C1 segment of cervical spinal cord (tissue), 14 donors: ENCODE measurements around the gene C12orf57.
A peak's percentile ranks its signal among the peaks of the same experiment; 100 is the strongest.

Experiments
- DNase-seq, 14 donors: peaks; one replicate each; lab custom pipeline; 2025; lab: John Stamatoyannopoulos, UW

The C12orf57 gene

DNA sequence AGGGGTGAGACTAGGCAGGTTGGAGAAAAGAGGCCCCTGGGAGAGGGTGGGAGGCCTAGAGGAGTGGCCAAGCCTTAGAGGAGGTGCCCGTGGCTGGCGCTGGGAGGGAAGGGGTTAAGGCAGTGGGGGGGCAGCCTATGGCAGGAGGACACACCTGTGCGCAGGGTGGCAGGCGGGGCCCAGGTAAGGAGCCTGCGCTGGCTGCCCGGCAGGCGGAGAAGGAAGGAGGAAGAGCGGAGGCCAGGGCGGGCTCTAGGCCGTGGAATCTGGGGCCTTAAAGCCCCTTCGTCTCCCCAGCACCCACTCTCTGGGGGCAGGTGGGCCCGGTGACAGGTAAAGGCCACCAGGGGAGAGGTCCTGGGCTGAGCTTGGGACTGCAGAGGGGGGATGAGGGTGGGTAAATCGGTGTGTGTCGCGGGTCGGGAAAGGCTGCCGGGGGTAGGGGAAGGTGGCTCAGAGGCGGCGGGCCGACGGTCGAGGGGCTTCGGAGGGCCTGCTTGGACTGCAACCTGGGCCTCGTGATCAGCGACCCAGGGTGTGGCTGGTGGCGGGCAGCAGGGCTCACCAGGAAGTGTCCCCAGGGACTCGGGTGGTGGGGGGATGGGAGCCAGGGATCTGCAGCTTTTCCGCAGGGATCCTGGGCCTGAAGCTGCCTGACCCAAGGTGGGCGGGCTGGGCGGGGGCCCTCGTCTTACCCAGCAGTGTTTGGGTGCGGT, 19.4 kb downstream of the C12orf57 start:
- no peak for DNase-seq

DNA sequence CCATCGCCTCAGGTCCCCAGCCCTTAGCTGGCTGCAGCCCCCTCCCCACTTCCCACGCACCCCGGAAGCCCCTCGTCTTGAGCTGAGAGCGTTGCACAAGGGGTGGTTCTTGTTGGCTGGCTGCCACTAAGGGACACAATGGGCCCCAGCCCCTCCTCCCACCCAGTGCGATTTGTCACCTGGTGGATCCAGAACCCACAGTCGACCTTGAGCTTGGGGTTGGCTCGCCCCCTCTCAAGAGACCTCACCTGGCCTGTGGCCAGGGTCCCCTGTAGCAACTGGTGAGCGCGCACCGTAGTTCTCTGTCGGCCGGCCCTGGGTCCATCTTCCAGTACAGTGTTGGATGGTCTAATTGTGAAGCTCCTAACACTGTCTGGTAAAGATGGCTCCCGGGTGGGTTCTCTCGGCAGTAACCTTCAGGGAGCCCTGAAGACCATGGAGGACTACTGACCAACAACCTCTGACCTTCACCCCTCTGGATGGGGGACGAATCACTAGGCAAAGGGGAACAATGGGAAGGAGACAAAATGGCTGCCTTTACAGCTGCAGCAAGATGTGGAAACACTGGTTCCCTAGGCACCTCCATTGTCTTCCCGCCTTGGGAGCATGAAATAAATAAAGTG, 20.1 kb downstream of the C12orf57 start:
- no peak for DNase-seq

DNA sequence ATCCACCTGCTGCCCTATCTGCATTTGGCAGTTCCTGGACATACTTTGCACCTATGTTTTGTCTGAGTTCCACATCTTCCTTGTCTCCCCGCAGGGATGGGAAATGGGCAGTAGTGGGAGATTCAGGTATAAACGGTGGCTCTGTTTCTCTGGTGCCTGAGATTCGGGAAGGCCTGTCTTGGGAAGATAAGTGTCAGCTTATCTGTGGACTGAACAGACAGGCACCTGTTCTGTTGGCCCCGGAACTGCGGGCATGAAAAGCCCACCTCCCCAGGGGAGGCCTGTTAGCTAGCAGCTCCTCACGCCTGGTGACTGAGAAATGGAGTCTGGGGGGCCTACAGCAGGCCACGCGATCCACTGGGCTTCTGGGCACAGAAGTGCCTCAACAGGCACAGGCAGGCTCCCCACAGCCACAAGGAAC, 20.8 kb downstream of the C12orf57 start:
- no peak for DNase-seq

DNA sequence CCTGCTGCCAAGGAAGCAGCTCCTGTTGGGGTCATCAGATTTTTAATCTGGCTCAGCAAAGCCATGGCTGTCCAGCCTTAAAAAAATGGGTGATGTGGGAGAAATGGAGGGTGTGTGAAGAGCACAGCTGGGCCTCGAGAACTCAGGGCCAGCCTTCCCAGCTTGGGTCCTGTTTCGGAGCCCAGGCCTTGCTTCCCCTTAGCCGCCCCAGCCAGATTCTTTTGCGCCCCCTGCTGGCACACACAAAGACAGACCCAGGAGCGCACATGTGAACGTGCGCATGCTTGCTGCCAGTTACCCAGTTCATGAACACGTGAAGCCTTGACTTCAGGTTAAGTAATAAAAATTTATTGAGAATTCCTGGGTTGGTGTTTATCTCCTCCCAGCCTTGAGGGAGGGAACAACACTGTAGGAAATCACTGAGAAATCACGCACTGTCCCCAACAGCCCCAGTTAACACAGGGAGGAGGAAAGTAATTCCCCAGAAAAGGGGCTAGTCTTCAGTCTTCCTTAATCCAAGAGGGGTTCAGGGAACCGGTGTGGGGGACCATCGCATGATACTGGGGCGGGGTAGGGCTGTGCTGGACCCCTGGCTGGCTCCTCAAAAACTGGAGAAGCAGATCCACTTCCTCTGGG, 21.3 kb downstream of the C12orf57 start:
- peak in 13 of 14 donors; percentile 14 to 79 (median 60) for DNase-seq

DNA sequence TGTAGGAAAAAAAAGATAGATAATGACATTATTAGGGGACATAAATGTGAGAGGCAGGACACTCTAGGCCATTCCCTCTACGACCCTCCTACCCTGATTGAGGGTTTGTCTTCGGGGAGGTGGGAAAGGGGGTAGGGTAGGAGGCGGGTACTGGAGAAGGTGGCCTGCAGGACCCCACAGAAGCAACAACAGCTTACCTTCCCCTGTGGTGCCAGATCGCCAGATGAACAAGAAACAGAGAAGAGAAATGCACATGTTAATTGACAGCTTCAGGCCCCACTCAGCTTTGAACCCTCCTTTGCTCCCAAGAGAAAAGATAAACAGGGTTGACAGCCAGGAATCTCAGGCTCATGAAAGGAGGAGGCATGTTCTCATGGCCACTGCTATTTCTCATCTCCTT, 21.9 kb downstream of the C12orf57 start:
- no peak for DNase-seq

DNA sequence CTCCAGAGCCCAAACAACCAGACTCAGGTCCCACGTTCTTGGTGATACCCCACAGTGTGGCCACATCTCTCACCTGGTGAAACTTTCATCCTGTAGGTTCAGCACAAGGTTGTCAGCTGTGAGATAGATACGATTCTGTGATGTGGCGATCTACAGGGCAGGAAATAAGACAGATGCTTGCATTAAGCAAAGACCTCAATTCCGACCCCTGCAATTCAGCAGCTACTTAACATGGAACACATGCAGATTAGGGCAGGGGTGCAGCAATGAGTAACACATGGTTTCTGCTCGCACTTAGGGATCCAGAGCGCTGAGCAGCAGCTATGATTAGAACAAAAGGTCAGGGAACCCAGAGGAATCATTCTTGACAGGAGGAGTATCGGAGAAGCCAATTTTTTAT, 22.5 kb downstream of the C12orf57 start:
- no peak for DNase-seq

DNA sequence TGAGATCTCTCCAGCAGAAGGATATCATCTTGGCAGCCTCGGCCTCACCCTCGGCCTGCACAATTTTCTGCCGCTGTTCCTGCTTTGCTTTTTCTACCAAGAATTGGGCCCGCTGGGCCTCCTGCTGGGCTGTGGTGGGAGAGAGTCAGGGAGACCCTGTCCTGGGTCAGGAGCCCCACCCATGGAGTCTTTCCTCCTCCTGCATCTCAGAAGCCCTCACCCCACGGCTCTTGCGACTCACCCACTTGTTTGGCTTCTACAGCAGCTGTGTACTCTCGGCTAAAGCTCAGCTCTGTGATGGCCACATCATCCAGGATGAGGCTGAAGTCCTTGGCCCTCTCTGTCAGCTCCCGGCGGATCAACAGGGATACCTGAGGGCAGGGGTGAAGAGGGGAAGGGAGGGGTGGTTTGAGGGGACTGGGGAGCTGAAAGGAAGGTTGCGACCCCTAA, 23.9 kb downstream of the C12orf57 start:
- no peak for DNase-seq

DNA sequence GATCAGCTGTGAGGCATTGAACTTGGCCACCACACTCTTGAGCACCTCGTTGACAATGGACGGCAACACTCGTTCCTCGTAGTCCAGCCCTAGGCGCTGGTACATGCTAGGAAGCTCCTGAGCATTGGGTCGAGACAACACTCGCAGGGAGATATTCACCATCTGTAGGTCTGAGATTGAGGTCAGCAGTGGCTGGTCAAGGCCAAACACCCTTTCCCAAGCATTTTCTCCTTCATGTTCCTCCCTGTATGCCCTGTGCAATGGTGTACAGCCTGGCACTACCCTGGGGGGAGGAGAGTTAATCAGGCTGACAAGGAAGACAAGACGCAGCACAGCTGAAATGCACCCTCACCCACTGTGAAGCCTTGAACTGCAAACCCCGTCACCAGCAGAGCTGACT, 24.6 kb downstream of the C12orf57 start:
- no peak for DNase-seq

DNA sequence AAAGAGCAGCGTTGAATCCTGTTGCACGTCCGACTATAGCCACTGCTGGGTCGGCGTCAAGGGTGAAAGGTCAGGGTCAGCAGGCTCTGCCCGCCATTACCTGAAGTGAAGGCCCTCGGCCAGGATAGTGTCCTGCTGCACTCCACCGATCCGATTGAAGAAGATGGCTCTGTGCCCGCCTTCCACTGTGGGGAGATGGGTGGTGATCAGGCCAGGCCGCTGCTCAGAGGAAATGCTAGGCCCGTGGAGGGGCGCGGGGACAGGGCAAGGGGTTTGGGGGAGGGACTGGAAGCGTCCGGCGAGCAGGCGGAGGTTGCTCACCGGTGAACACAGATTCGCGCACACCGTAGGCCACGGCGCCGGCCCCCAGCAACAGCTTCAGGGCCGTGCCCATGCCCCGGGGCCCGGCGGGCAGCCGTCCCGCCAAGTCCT, 26.3 kb downstream of the C12orf57 start:
- no peak for DNase-seq

DNA sequence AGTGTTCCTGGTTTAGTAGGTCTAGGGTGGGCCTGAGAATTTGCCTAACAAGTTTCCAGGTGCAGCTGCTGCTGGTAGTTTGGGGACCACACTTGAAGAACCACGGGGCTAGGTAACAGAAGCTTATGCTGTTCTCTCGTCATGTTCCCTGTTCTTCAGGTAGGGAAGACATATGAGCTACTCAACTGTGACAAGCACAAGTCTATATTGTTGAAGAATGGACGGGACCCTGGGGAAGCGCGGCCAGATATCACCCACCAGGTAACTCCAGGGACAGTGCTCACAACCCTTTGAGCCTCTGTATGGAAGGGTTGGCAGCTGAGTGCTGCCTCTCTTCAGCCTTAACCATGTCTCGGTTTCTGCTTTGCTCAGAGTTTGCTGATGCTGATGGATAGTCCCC, 30.4 kb downstream of the C12orf57 start:
- DNase-seq: no peak

DNA sequence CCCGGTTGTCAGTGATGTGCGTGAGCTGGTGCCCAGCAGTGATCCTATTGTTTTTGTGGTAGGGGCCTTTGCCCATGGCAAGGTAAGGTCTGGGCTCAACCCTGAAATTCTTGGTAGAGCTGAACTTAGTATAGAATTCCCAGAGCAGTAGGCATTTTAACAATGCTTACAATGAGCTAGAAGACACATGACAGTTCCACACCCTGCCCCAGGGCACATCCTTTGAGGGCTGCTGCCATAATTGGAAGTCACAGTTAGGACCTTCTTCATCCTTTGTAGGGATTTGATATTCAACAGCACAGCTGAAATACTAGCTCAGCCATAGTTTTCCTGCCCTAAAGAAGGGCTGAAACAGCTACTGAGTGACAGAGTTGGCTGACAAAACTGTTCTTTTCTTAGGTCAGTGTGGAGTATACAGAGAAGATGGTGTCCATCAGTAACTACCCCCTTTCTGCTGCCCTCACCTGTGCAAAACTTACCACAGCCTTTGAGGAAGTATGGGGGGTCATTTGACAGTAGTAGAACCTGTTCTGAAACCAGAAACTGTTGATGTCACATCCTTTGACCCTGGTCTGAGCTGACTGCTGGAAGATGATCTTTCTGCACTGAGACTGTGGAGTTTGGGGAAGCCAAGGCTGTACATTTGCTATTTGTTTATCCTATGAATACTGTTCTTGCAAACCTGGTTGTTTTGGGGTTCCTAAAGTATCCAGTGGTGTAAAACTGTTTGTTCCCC, 31.6 kb downstream of the C12orf57 start:
- no peak for DNase-seq

DNA sequence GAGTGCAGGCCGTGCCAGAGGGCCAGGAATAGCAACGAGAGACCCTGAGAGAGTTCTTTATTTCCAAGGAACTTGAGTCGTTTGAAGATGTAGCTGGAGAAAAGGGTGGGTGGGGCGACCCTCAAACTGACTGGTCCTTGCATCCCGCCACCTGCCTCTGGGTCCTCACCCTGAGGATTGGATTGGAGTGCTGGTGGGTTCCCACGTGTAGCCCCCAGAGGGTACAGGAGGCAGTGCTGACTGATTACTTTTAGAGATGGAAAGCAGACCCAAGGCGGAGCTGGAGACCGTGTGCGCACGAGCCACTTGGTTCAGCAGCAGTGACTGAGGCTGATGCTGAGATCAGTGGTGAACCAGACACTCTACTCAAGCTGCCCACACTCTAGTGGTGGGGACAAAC, 33.8 kb downstream of the C12orf57 start:
- no peak for DNase-seq

DNA sequence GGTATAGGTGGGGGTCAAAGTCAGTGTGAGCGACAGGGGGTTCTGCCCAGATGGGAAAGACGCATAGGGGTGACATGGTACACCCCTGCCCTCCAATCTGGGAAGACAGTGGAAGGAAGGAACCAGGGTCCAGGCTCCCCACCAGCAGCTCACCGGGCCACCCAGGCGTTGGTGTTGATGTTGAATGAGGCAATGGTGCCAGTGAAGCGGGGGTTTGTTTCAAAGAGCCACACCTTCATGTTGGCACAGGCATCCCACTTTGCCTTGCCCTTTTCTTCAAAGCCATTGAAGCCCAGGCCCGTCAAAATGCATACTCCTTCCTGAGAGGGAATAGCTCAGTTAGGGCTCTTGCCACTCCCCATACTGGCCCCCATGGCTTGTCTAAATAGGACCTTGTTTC, 34.4 kb downstream of the C12orf57 start:
- DNase-seq: no peak

DNA sequence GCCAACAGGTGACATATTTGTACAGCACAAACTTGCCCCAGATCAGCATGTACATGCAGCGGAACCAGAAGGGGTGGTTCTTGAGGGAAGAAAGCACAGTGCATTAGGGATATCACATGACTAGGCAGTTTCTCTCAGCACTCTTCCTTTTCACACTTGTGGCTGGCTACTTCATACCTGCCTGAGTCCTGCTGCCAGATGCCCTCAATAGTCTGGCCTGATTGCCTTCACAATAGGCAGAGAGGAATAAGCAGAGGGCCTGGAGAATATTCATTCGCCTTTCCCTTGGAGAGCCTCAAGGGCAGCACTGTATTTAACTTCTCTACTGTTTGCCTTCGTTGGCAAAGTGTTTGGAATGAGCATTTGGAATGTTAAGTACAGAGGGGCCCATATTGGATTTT, 34.8 kb downstream of the C12orf57 start:
- DNase-seq: no peak

DNA sequence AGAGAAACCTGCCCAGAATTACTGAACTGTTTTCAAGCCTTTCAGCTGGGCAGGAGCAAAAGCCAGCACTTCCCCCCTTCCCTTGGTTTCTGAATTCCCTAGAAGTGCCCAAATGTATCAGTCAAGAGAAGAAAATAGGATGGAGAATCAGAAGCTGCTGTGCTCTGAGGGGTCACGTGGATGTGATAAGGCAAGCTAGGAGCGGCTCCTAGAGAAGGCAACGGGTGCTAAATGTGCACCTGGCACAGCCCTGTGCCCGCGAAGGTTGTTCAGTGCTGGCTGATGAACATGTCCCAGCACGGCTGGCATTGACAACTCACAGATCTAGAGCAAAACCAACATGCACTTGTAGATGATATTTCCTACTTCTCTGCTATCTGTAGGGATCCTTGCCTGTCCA, 35.2 kb downstream of the C12orf57 start:
- DNase-seq: no peak

DNA sequence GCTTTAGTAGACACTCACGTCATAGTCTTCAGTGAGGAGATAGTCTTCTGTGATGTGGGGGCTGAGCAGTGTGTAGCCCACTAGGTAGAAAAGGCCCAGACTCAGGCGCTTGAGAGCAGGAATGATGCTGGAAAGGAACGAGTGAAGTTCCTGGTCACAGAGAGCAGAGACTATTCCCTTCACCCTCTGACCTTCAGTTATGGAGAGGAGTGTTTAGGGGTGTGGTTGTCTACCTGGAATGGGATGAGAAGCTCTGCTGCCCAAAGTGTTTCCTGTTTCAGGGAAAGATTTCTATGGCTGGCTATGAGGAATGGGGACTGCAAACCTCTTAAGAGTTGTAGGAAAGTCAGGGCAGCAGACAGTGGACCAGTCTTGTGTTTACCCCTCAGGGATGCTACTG, 35.6 kb downstream of the C12orf57 start:
- no peak for DNase-seq

DNA sequence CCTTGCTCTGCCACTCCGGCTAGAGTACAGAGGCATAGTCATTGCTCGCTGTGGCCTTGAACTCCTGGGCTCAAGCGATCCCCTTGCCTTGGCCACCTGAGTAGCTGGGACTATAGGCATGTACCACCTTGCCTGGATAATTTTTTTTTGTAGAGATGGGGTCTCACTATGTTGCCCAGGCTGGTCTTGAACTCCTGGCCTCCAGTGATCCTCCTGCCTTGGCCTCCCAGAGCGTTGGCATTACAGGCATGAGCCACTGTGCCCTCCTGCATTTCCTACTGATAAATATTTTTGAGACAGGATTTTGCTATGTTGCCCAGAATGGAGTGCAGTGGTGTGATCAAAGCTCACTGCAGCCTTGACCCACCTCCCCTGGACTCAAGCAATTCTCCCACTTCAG, 36.3 kb downstream of the C12orf57 start:
- no peak for DNase-seq

DNA sequence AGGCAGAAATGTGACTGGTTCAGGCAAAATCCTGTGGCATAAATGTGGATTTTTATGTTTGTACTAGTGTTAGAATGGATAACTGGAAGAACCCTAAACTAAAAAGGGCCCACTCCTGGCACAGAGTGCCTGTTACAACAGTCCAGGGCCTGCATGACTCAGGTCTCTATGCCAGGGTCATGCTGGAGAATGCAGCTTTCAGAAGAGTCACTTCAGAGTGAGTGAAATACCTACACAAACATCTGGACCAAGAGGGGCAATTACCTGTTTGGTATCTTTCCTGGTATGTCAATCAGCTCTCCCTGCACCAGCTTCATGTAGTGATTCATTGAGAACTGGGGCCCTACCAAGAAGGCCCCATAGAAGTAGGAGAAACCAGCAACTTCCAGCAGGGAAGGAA, 36.9 kb downstream of the C12orf57 start:
- DNase-seq: no peak

DNA sequence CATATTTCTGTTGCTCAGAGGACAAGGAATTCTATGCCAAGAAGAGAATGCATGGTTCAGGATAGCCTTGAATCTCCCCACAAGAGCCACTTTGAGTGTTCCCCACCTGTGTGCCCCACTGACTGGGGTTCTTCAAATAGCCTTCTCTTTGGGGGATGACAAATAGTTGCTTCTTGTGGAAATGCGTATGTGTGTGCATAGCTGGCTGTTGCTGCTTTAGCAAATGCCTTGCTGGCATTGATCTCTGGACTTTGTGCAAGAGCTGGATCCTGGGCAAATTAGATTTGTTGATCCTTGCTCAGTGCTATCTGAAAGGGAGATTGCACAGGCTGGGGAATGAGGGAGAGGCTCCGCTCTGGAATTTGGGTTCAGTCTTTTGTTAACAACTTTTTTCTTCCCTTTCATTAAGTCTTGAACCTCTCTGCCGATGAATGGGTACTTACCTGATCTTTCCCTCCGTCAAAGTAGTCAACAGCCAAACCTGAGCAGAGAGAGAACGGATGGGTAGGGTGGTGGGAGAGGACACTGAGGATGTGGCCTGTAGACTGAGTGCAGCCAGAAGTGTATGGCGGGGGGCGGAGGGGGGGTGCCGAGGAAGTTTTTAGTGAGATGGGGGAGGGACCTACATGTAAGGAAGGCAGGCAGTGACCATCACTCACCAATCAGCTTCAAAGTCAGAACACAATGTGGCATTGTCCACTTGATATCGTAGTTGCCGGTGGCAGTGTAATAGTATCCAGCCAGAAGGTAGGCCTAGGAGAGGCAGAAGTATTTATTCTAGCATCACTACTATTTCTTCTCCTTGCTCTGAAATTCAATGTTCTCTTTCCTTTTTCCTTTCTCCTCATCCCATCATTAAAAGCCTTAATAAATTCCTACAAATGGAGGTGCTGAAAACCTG, 37.6 kb downstream of the C12orf57 start:
- no peak for DNase-seq

DNA sequence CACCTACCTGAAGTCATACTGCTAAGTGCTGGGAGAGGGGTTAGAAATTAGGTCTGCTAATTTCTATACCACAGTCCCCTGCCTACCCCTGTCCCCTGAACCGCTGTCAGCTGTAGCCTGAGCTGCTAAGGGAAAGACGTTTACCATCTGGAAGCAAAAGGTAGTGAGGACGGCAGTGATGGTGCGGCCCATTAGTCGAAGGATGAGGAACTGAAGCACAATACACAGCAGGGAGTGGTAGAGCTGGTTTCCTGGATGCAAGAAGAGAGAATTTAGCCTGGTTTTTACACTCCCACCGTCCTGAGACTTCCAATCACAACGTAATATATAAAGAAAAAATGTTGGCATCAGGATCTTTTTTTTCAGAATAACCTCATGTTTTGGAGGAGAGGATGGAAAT, 38.7 kb downstream of the C12orf57 start:
- no peak for DNase-seq

DNA sequence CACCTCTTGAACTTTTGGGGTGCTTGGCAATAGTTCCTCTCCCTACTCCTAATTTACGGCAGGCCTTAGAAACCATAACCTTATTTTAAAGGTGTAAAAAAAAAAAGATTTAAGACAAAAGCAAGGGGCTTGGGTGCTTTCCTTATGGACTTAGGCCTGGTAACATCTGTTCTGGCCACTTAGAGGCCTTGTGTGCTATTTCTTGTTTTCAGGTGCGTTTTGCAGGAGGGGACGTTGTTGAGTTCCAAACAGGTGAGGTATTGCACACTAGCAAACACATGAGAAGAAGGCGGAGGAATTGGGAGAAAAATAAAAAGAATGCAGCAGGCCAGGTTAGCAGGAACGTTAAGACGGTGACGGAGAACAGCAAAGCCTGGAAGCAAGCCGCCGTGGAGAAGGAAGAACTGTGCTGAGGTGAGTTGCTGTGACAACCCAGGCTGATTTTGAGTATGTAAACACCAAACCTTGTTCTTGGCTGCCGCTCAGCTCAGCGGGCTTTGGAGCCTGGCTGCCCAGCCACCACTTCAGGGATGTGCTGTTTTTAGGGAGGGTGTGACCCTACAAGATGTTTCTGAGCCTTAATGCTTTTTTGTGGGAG, 44.2 kb downstream of the C12orf57 start:
- peak in 1 of 14 donors; percentile 84 for DNase-seq
